Subcutaneous abdominal adipose tissue (tissue), 5 donors: ENCODE results near the gene MAGI1.
A peak's percentile ranks its signal among the peaks of the same experiment; 100 is the strongest.

Source experiments
- H3K27ac ChIP-seq: one replicate; pipeline ENCODE4 v1.7.0; 2013; ENCODE audit warnings: low read depth, mild to moderate bottlenecking, inconsistent platforms, low read length, moderate library complexity
- H3K27me3 ChIP-seq, 5 donors: one replicate each; pipeline ENCODE4 v1.7.0; 2013; ENCODE audit warnings: low read length in 5 of 5, inconsistent platforms in 1 of 5; ENCODE audit not compliant: control insufficient read depth in 5 of 5, insufficient read depth in 4 of 5
- H3K36me3 ChIP-seq, 5 donors: one replicate each; pipeline ENCODE4 v1.7.0; 2013; ENCODE audit warnings: low read length in 5 of 5; ENCODE audit not compliant: control insufficient read depth in 5 of 5, insufficient read depth in 5 of 5
- H3K4me1 ChIP-seq, 5 donors: one replicate each; pipeline ENCODE4 v1.7.0; 2013; ENCODE audit warnings: low read length in 5 of 5, mild to moderate bottlenecking in 3 of 5, moderate library complexity in 1 of 5; ENCODE audit not compliant: control insufficient read depth in 5 of 5, insufficient read depth in 5 of 5
- H3K4me3 ChIP-seq, 5 donors: one replicate each; pipeline ENCODE4 v1.7.0; 2013; ENCODE audit warnings: low read length in 5 of 5, low read depth in 1 of 5
- H3K9ac ChIP-seq, 5 donors: one replicate each; pipeline ENCODE4 v1.7.0; 2013; ENCODE audit warnings: low read length in 5 of 5, mild to moderate bottlenecking in 4 of 5, moderate library complexity in 3 of 5
- H3K9me3 ChIP-seq, 5 donors: one replicate each; pipeline ENCODE4 v1.7.0; 2013; ENCODE audit warnings: low read length in 5 of 5; ENCODE audit not compliant: control insufficient read depth in 5 of 5
- donor health status: healthy.
- donor health status: healthy.
- donor health status: healthy.
- donor health status: healthy.
- donor health status: healthy.

MAGI1 gene

GRCh38 chr3:66038726-66039589 lies at the start of gene MAGI1:
Gene MAGI1 (minus strand): TSS chr3:66038918. CDS start chr3:66038308, 610 bp downstream.
- Histone ChIP-seq H3K4me1 (peaks cover 0 to 41% (median 39%) of the 10 kb centered on the region in 5 donors), H3K36me3 (no peaks in the 10 kb centered on the region), H3K9ac (peak within 1 kb of the TSS; percentile 79 to 93 (median 87)), H3K27ac (peak within 1 kb of the TSS; percentile 94), H3K9me3 (no peaks in the 10 kb centered on the region), H3K27me3 (no peaks in the 10 kb centered on the region), H3K4me3 (peak within 1 kb of the TSS; percentile 69 to 98 (median 83))

- H3K27ac ChIP-seq: no peak overlapping the region
- no peak overlapping the region for H3K9ac ChIP-seq
- no peaks in the 10 kb centered on the region for H3K27me3 ChIP-seq
- H3K4me1 ChIP-seq: no peaks in the 10 kb centered on the region
- no peak overlapping the region for H3K4me3 ChIP-seq
- H3K9me3 ChIP-seq: no peaks in the 10 kb centered on the region
- no peaks in the 10 kb centered on the region for H3K36me3 ChIP-seq
These were observed 45.1 kb upstream of the MAGI1 start for GRCh38 chr3:66083784-66084213.

GRCh38 chr3:66083096-66083678 lies 44.5 kb upstream of the MAGI1 start:
- H3K4me3 ChIP-seq: no peak overlapping the region
- no peak overlapping the region for H3K9ac ChIP-seq
- no peaks in the 10 kb centered on the region for H3K27me3 ChIP-seq
- H3K36me3 ChIP-seq: no peaks in the 10 kb centered on the region
- H3K27ac ChIP-seq: no peak overlapping the region
- no peaks in the 10 kb centered on the region for H3K4me1 ChIP-seq
- H3K9me3 ChIP-seq: no peaks in the 10 kb centered on the region

GRCh38 chr3:66082679-66083078 lies 44.0 kb upstream of the MAGI1 start:
- Histone ChIP-seq H3K27ac (no peak overlapping the region), H3K27me3 (no peaks in the 10 kb centered on the region), H3K4me1 (no peaks in the 10 kb centered on the region), H3K4me3 (no peak overlapping the region), H3K9ac (no peak overlapping the region), H3K9me3 (peaks cover 0 to 4% (median 0%) of the 10 kb centered on the region in 5 donors), H3K36me3 (no peaks in the 10 kb centered on the region)

GRCh38 chr3:66080167-66080566 lies 41.4 kb upstream of the MAGI1 start:
- H3K4me3 ChIP-seq: no peak overlapping the region
- H3K36me3 ChIP-seq: no peaks in the 10 kb centered on the region
- no peaks in the 10 kb centered on the region for H3K27me3 ChIP-seq
- peaks cover 0 to 8% (median 0%) of the 10 kb centered on the region in 5 donors for H3K4me1 ChIP-seq
- peaks cover 0 to 4% (median 0%) of the 10 kb centered on the region in 5 donors for H3K9me3 ChIP-seq
- H3K9ac ChIP-seq: no peak overlapping the region
- H3K27ac ChIP-seq: no peak overlapping the region

GRCh38 chr3:66077973-66078372 lies 39.3 kb upstream of the MAGI1 start:
- H3K27me3 ChIP-seq: no peaks in the 10 kb centered on the region
- H3K27ac ChIP-seq: no peak overlapping the region
- H3K9me3 ChIP-seq: peaks cover 0 to 4% (median 0%) of the 10 kb centered on the region in 5 donors
- peaks cover 0 to 8% (median 0%) of the 10 kb centered on the region in 5 donors for H3K4me1 ChIP-seq
- H3K36me3 ChIP-seq: no peaks in the 10 kb centered on the region
- no peak overlapping the region for H3K4me3 ChIP-seq
- no peak overlapping the region for H3K9ac ChIP-seq

- no peak overlapping the region for H3K9ac ChIP-seq
These were observed 38.2 kb upstream of the MAGI1 start for GRCh38 chr3:66076861-66077470.

GRCh38 chr3:66075281-66075680 lies 36.6 kb upstream of the MAGI1 start:
- Histone ChIP-seq H3K27me3 (no peaks in the 10 kb centered on the region), H3K36me3 (no peaks in the 10 kb centered on the region), H3K9me3 (peaks cover 0 to 4% (median 0%) of the 10 kb centered on the region in 5 donors), H3K4me1 (peaks cover 0 to 8% (median 0%) of the 10 kb centered on the region in 5 donors), H3K27ac (no peak overlapping the region), H3K4me3 (no peak overlapping the region), H3K9ac (no peak overlapping the region)

More at GRCh38 chr3:66076861-66077470, 38.2 kb upstream of the MAGI1 start:
- H3K27ac ChIP-seq: no peak overlapping the region
- H3K36me3 ChIP-seq: no peaks in the 10 kb centered on the region
- H3K4me3 ChIP-seq: no peak overlapping the region
- peaks cover 0 to 4% (median 0%) of the 10 kb centered on the region in 5 donors for H3K9me3 ChIP-seq
- no peaks in the 10 kb centered on the region for H3K27me3 ChIP-seq
- H3K4me1 ChIP-seq: peaks cover 0 to 8% (median 0%) of the 10 kb centered on the region in 5 donors

GRCh38 chr3:66073464-66074141 lies 34.9 kb upstream of the MAGI1 start:
- H3K4me3 ChIP-seq: no peak overlapping the region
- peaks cover 0 to 8% (median 0%) of the 10 kb centered on the region in 5 donors for H3K4me1 ChIP-seq
- H3K9me3 ChIP-seq: peaks cover 0 to 9% (median 0%) of the 10 kb centered on the region in 5 donors
- no peaks in the 10 kb centered on the region for H3K27me3 ChIP-seq
- H3K27ac ChIP-seq: no peak overlapping the region
- H3K9ac ChIP-seq: no peak overlapping the region
- no peaks in the 10 kb centered on the region for H3K36me3 ChIP-seq
